ENCODE measurements around the gene MATN4. TPM values are rescaled to one million over a fixed set of nuclear protein-coding genes. Genes with fewer than 3 reads are reported as not detected.

MATN4 gene
- total and polyA plus RNA-seq, 2 of the 4 experiments (the other 2 are of a cell fraction), result 0.12 TPM; not detected in 1

DNA sequence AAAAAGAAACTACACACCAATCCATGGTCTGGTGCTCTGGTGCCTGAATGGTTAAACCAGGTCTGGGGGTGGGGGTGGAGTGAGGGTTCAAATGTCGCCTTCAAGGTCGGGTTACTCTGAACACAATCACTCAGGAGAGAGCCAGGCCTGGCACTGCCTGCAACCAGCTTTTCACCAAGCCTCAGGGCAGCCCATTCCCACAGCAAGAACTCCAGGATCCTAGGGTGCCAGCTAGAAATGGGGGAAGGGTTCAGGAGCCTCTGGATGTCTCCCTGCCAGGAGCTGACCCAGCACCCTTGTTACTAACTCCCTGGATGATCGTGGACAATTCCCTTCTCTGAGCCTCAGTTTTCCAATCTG is 33.5 kb upstream of the MATN4 start:
- no TSS peak for BruUV-seq (replicated peaks)
- peak overlapping the region; percentile 92 for H3K27ac ChIP-seq (ENCODE audit: insufficient read depth, low read length)

More for the DNA sequence above, 33.5 kb upstream of the MATN4 start:
- Histone ChIP-seq H4K20me1 (ENCODE audit: insufficient read depth, low read length) (peaks cover 45% of the 10 kb centered on the region), H3K56ac (ENCODE audit: extremely low read depth, insufficient read depth, low read length) (peak overlapping the region; percentile 39; the same call in 1 of the 2 replicates), H3K27me3 (ENCODE audit: control insufficient read depth, insufficient read depth, low read length) (no peaks in the 10 kb centered on the region), H3K4me1 (ENCODE audit: control insufficient read depth, insufficient read depth, low read length) (peaks cover 72% of the 10 kb centered on the region), H2BK5ac (ENCODE audit: low read depth, low read length, poor library complexity, severe bottlenecking) (peak overlapping the region; percentile 93), H2BK15ac (ENCODE audit: low read depth, low read length) (peak overlapping the region; percentile 99; the same call in 2 of the 3 replicates), H3K14ac (replicated peaks; ENCODE audit: low read depth, low read length) (peak overlapping the region; percentile 90), H2BK120ac (ENCODE audit: low read depth, low read length) (peak overlapping the region; percentile 95), H3K4ac (ENCODE audit: low read depth, low read length) (peak overlapping the region; percentile 99), H3K36me3 (ENCODE audit: control insufficient read depth, insufficient read depth, low read length) (peaks cover 32% of the 10 kb centered on the region), H2AK9ac (replicated peaks; ENCODE audit: low read depth, low read length, poor library complexity) (peak overlapping the region; percentile 92), H4K5ac (ENCODE audit: low read depth, low read length) (peak overlapping the region; percentile 58), H3K4me2 (ENCODE audit: low read depth, low read length) (peak overlapping the region; percentile 87), H4K8ac (ENCODE audit: low read depth in 2 of 2, low read length in 2 of 2) (peak overlapping the region; percentile 42 to 78), H2AK5ac (ENCODE audit: low read depth, low read length) (peak overlapping the region; percentile 59; the same call in 1 of the 2 replicates), H3K9ac (ENCODE audit: low read depth, low read length) (peak overlapping the region; percentile 50), H3K9me3 (ENCODE audit: control insufficient read depth, insufficient read depth, low read length) (no peaks in the 10 kb centered on the region), H4K91ac (ENCODE audit: insufficient read depth, low read depth, low read length) (peak overlapping the region; percentile 99), H3K23ac (ENCODE audit: low read depth, low read length) (peak overlapping the region; percentile 90), H2BK20ac (ENCODE audit: low read depth, low read length) (peak overlapping the region; percentile 35), H3K18ac (ENCODE audit: low read depth, low read length) (peak overlapping the region; percentile 17), H2AFZ (replicated peaks; ENCODE audit: low read length, poor library complexity) (no peak overlapping the region), H3K9me1 (ENCODE audit: insufficient read depth, low read length) (peaks cover 46% of the 10 kb centered on the region), H3K4me3 (ENCODE audit: insufficient read depth, low read depth, low read length) (no peak overlapping the region), H3K79me1 (ENCODE audit: low read depth in 1 of 2, low read length in 2 of 2) (peaks cover 23 to 95% of the 10 kb centered on the region in 2 experiments)
- dilution Hi-C loops (cut with HindIII; ENCODE audit: low sequenced_read_pairs, unreplicated experiment) (no loop called here), in situ Hi-C loops (cut with MboI; ENCODE audit: low sequenced_read_pairs) (loop anchor here (25.0 kb wide), 1 partner anchor 571 kb away; the partner anchor contains the start of gene PLTP), intact Hi-C loops (cut with micrococcal nuclease) (no loop called here)
- DNase-seq (no peak), ATAC-seq (ENCODE audit: low read depth) (no peak)
- ChIA-PET POLR2A (ENCODE audit: unreplicated experiment) (no interaction called here), CTCF (interaction anchor here (2.5 kb wide), 1 partner anchor 21 kb away, joined by 8 read pairs; the partner anchor contains the start of gene SYS1)
- no CpG with 5 or more reads among the region's 3 CpGs for WGBS, 2 experiments (ENCODE audit: extremely low coverage in 2 of 2, insufficient read length in 1 of 2)
- no peak for TF ChIP-seq NFE2L2 (IDR thresholded peaks at IDR 0.05; ENCODE audit: low read depth, low read length)
- TF ChIP-seq BHLHE40 (IDR thresholded peaks at IDR 0.05; ENCODE audit: low read depth, low read length), result no peak
- TF ChIP-seq POLR2A (IDR thresholded peaks at IDR 0.05; ENCODE audit: low read depth, low read length), result no peak
- no peak for TF ChIP-seq ELK1 (IDR thresholded peaks at IDR 0.05; ENCODE audit: borderline replicate concordance, low read depth, low read length)
- TF ChIP-seq USF2 (IDR thresholded peaks at IDR 0.05; ENCODE audit: low read depth, low read length), result no peak
- TF ChIP-seq RFX5 (IDR thresholded peaks at IDR 0.05; ENCODE audit: low read depth, low read length), result no peak
- TF ChIP-seq CEBPB (IDR thresholded peaks at IDR 0.05; ENCODE audit: low read depth, low read length), result no peak
- TF ChIP-seq, protein P1, sequence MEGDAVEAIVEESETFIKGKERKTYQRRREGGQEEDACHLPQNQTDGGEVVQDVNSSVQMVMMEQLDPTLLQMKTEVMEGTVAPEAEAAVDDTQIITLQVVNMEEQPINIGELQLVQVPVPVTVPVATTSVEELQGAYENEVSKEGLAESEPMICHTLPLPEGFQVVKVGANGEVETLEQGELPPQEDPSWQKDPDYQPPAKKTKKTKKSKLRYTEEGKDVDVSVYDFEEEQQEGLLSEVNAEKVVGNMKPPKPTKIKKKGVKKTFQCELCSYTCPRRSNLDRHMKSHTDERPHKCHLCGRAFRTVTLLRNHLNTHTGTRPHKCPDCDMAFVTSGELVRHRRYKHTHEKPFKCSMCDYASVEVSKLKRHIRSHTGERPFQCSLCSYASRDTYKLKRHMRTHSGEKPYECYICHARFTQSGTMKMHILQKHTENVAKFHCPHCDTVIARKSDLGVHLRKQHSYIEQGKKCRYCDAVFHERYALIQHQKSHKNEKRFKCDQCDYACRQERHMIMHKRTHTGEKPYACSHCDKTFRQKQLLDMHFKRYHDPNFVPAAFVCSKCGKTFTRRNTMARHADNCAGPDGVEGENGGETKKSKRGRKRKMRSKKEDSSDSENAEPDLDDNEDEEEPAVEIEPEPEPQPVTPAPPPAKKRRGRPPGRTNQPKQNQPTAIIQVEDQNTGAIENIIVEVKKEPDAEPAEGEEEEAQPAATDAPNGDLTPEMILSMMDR (conservative IDR thresholded peaks at IDR 0.05; ENCODE audit: low read depth, low read length), result no peak
- TF ChIP-seq MAZ (IDR thresholded peaks at IDR 0.05; ENCODE audit: borderline replicate concordance, low read depth, low read length), result no peak
- TF ChIP-seq FOS (IDR thresholded peaks at IDR 0.05; ENCODE audit: low read depth, low read length), result no peak
- no peak for TF ChIP-seq SMC3 (IDR thresholded peaks at IDR 0.05; ENCODE audit: low read depth, low read length)
- no peak for TF ChIP-seq RCOR1 (IDR thresholded peaks at IDR 0.05; ENCODE audit: insufficient replicate concordance, low read length)
- TF ChIP-seq RAD21 (IDR thresholded peaks at IDR 0.05; ENCODE audit: low read length), result no peak
- TF ChIP-seq CHD1 (IDR thresholded peaks at IDR 0.05; ENCODE audit: low read depth, low read length), result no peak
- TF ChIP-seq MAFK (IDR thresholded peaks at IDR 0.05; ENCODE audit: low read depth, low read length), result no peak
- no peak for TF ChIP-seq MXI1 (IDR thresholded peaks at IDR 0.05; ENCODE audit: borderline replicate concordance, low read depth, low read length)

Data from IMR-90 (cell line).